Measurements from ENCODE around the gene ASB8.

ASB8 gene

GRCh38 chr12:48121522-48121921 lies 35.8 kb downstream of the ASB8 start:
- Histone ChIP-seq H3K36me3 (ENCODE audit: control insufficient read depth, low read length) (peaks cover 58% of the 10 kb centered on the region), H3K27ac (ENCODE audit: low read depth, low read length) (no peak overlapping the region), H3K4me3 (ENCODE audit: low read length) (peak overlapping the region; percentile 94; the same call in 1 of the 2 replicates), H4K20me1 (ENCODE audit: control insufficient read depth, insufficient read depth, low read depth, low read length) (no peaks in the 10 kb centered on the region), H3K27me3 (ENCODE audit: control insufficient read depth, low read length) (no peaks in the 10 kb centered on the region), H3K4me1 (ENCODE audit: control insufficient read depth, low read length) (peaks cover 32% of the 10 kb centered on the region), H3K9me3 (ENCODE audit: control insufficient read depth, insufficient read depth, low read length) (no peaks in the 10 kb centered on the region), H3K4me2 (ENCODE audit: low read length) (peak overlapping the region; percentile 86), H3K9me2 (replicated peaks; ENCODE audit: control insufficient read depth, low read length) (no peaks in the 10 kb centered on the region), H3F3A (ENCODE audit: control insufficient read depth, insufficient read depth) (peaks cover 3% of the 10 kb centered on the region), H3K79me2 (ENCODE audit: control insufficient read depth, low read length) (peaks cover 39% of the 10 kb centered on the region)
- no peak for TF ChIP-seq CTCF (IDR thresholded peaks at IDR 0.05; ENCODE audit: low read depth, low read length, poor library complexity, severe bottlenecking)

- H3K4me1 ChIP-seq (ENCODE audit: control insufficient read depth, low read length), result peaks cover 32% of the 10 kb centered on the region
- peaks cover 3% of the 10 kb centered on the region for H3F3A ChIP-seq (ENCODE audit: control insufficient read depth, insufficient read depth)
- H4K20me1 ChIP-seq (ENCODE audit: control insufficient read depth, insufficient read depth, low read depth, low read length), result no peaks in the 10 kb centered on the region
- H3K79me2 ChIP-seq (ENCODE audit: control insufficient read depth, low read length), result peaks cover 35% of the 10 kb centered on the region
- H3K4me2 ChIP-seq (ENCODE audit: low read length), result peak overlapping the region; percentile 86
- H3K27me3 ChIP-seq (ENCODE audit: control insufficient read depth, low read length), result no peaks in the 10 kb centered on the region
- H3K36me3 ChIP-seq (ENCODE audit: control insufficient read depth, low read length), result peaks cover 45% of the 10 kb centered on the region
- peak overlapping the region; percentile 64 for H3K27ac ChIP-seq (ENCODE audit: low read depth, low read length)
- H3K9me3 ChIP-seq (ENCODE audit: control insufficient read depth, insufficient read depth, low read length), result no peaks in the 10 kb centered on the region
- TF ChIP-seq EZH2phosphoT487 (IDR thresholded peaks at IDR 0.05; ENCODE audit: borderline replicate concordance, low read length) (no peak), CTCF (IDR thresholded peaks at IDR 0.05; ENCODE audit: low read depth, low read length, poor library complexity, severe bottlenecking) (no peak)
- H3K4me3 ChIP-seq (ENCODE audit: low read length), result peak overlapping the region; percentile 94
- H3K9me2 ChIP-seq (replicated peaks; ENCODE audit: control insufficient read depth, low read length), result no peaks in the 10 kb centered on the region
Measured at GRCh38 chr12:48119834-48120195, 37.5 kb downstream of the ASB8 start.

GRCh38 chr12:48119078-48119833 lies 38.1 kb downstream of the ASB8 start, which contains the start of gene PFKM:
TSS of gene PFKM (plus strand) at chr12:48119364. CDS start at chr12:48122775, 3,411 bp downstream.
- Histone ChIP-seq H3K4me1 (ENCODE audit: control insufficient read depth, low read length) (peaks cover 32% of the 10 kb centered on the region), H3F3A (ENCODE audit: control insufficient read depth, insufficient read depth) (peaks cover 3% of the 10 kb centered on the region), H3K9me3 (ENCODE audit: control insufficient read depth, insufficient read depth, low read length) (no peaks in the 10 kb centered on the region), H3K4me2 (ENCODE audit: low read length) (peak within 1 kb of the TSS; percentile 86), H3K9me2 (replicated peaks; ENCODE audit: control insufficient read depth, low read length) (no peaks in the 10 kb centered on the region), H3K27ac (ENCODE audit: low read depth, low read length) (peak within 1 kb of the TSS; percentile 64), H3K36me3 (ENCODE audit: control insufficient read depth, low read length) (peaks cover 39% of the 10 kb centered on the region), H3K27me3 (ENCODE audit: control insufficient read depth, low read length) (no peaks in the 10 kb centered on the region), H3K79me2 (ENCODE audit: control insufficient read depth, low read length) (peaks cover 35% of the 10 kb centered on the region), H3K4me3 (ENCODE audit: low read length) (peak within 1 kb of the TSS; percentile 94), H4K20me1 (ENCODE audit: control insufficient read depth, insufficient read depth, low read depth, low read length) (no peaks in the 10 kb centered on the region)
- TF ChIP-seq EZH2phosphoT487 (IDR thresholded peaks at IDR 0.05; ENCODE audit: borderline replicate concordance, low read length) (no peak), CTCF (IDR thresholded peaks at IDR 0.05; ENCODE audit: low read depth, low read length, poor library complexity, severe bottlenecking) (no peak)
